22Rv1 (cell line): ENCODE data around the gene AASDHPPT.
"Not testable (repeated sequence)": the region's sequence is repeated elsewhere in the genome, so short reads cannot be mapped to it uniquely, and the experiment has no call there.

Experiments used
- H3K27ac ChIP-seq: fragments of 450-650 bp; 2 replicates; pipeline ENCODE4 v1.5.1; 2017
- CTCF ChIP-seq: fragments of 450-650 bp; IDR thresholded peaks from 2 replicates; pipeline ENCODE4 v1.5.1; 2017; ENCODE audit warnings: mild to moderate bottlenecking
- ZFX ChIP-seq: fragments of 450-650 bp; IDR thresholded peaks from 2 replicates; pipeline ENCODE4 v1.6.1; 2017; ENCODE audit warnings: antibody characterized with exemption, borderline replicate concordance

The AASDHPPT gene

GRCh38 chr11:106049727-106050476, 27.6 kb upstream of the AASDHPPT start:
- no peak overlapping the region for H3K27ac ChIP-seq
- TF ChIP-seq CTCF = no peak

- H3K27ac ChIP-seq = no peak overlapping the region
- no peak for TF ChIP-seq ZFX
- TF ChIP-seq CTCF = no peak
These were observed 26.4 kb upstream of the AASDHPPT start for GRCh38 chr11:106051103-106051502.

- H3K27ac ChIP-seq = not testable (repeated sequence)
These were observed 19.1 kb upstream of the AASDHPPT start for GRCh38 chr11:106058377-106058776.

GRCh38 chr11:106059617-106060016, 17.8 kb upstream of the AASDHPPT start:
- no peak for TF ChIP-seq ZFX
- no peak for TF ChIP-seq CTCF
- no peak overlapping the region for H3K27ac ChIP-seq

- no peak overlapping the region for H3K27ac ChIP-seq
- TF ChIP-seq CTCF (no peak), ZFX (no peak)
These were observed 16.1 kb upstream of the AASDHPPT start for GRCh38 chr11:106061249-106061784.

GRCh38 chr11:106061954-106062949, 15.2 kb upstream of the AASDHPPT start:
- TF ChIP-seq CTCF (no peak), ZFX (no peak)
- H3K27ac ChIP-seq = no peak overlapping the region

- TF ChIP-seq ZFX = no peak
- no peak for TF ChIP-seq CTCF
- no peak overlapping the region for H3K27ac ChIP-seq
These were observed 14.5 kb upstream of the AASDHPPT start for GRCh38 chr11:106063009-106063408.
